Endothelial cell of umbilical vein (primary cell): Measurements from ENCODE around the gene ADAM10. TPM values are rescaled to one million over a fixed set of nuclear protein-coding genes. Genes with fewer than 3 reads are reported as not detected.
A peak's percentile ranks its signal among the peaks of the same experiment; 100 is the strongest.

ENCODE experiments used
- BruUV-seq: library from RNA; stranded (reverse); fragments of 400-500 nt; replicated peaks from 2 replicates; lab custom pipeline; 2021; lab: Mats Ljungman, UMichigan
- CTCF ChIA-PET: fragments of 300-600, 350-600 bp; sonication (Branson Sonifier 250); formaldehyde crosslinking; loops from one replicate; lab custom pipeline; 2021; ENCODE audit warnings: antibody characterized with exemption, inconsistent platforms; lab: Charles Lee
- POLR2A ChIA-PET: fragments of 300-600, 350-600 bp; sonication (Branson Sonifier 250); formaldehyde crosslinking; loops from one replicate; lab custom pipeline; 2021; ENCODE audit warnings: antibody characterized with exemption, inconsistent platforms; lab: Charles Lee
- DNase-seq: peaks from one replicate; pipeline ENCODE4 v3.0.0-alpha.2; 2011; ENCODE audit warnings: low read depth, low spot score
- FAIRE-seq: peaks from 2 replicates; lab custom pipeline; 2011; peaks lifted over from hg19 to GRCh38; lab: Jason Lieb, UNC
- H2AFZ ChIP-seq: 2 replicates; pipeline ENCODE4 v1.6.0; 2012; ENCODE audit warnings: low read depth, low read length, control low read depth, inconsistent platforms
- H3K27ac ChIP-seq: 2 replicates; pipeline ENCODE4 v1.5.1; 2011; ENCODE audit warnings: low read depth, mild to moderate bottlenecking, control low read depth, low read length, moderate library complexity; ENCODE audit not compliant: insufficient read depth
- H3K27me3 ChIP-seq, 2 experiments: 2 replicates each; pipeline versions ENCODE4 v1.6.0 to v1.6.1; 2011; ENCODE audit warnings: low read length in 2 of 2, mixed read lengths in 1 of 2; ENCODE audit not compliant: control insufficient read depth in 2 of 2, insufficient read depth in 2 of 2
- H3K36me3 ChIP-seq, 2 experiments: 2 replicates in 1 of 2; 3 replicates in 1 of 2; pipeline ENCODE4 v1.5.1; 2011; ENCODE audit warnings: low read length in 2 of 2, mild to moderate bottlenecking in 1 of 2, moderate library complexity in 1 of 2; ENCODE audit not compliant: control insufficient read depth in 2 of 2, insufficient read depth in 2 of 2; ENCODE audit errors: extremely low read depth in 1 of 2
- H3K4me1 ChIP-seq: 3 replicates; pipeline ENCODE4 v1.5.1; 2011; ENCODE audit warnings: mild to moderate bottlenecking, low read length; ENCODE audit not compliant: control insufficient read depth, insufficient read depth; ENCODE audit errors: extremely low read depth
- H3K4me2 ChIP-seq: 2 replicates; pipeline ENCODE4 v1.6.1; 2011; ENCODE audit warnings: low read length, control low read depth, mixed read lengths; ENCODE audit not compliant: insufficient read depth
- H3K4me3 ChIP-seq, 3 experiments: fragments of 200-600 bp in 1 of 3; sonication (generic), shearing (Covaris generic) in 1 of 3; replicated peaks in 1 of 3; 2 replicates each; pipeline ENCODE4 v1.5.1; 2011 to 2016; ENCODE audit warnings: control low read depth in 3 of 3, low read length in 3 of 3, mild to moderate bottlenecking in 2 of 3, inconsistent platforms in 1 of 3, low read depth in 1 of 3, moderate library complexity in 1 of 3; ENCODE audit not compliant: insufficient read depth in 1 of 3
- H3K79me2 ChIP-seq: 2 replicates; pipeline ENCODE4 v1.6.0; 2012; ENCODE audit warnings: low read length, inconsistent platforms; ENCODE audit not compliant: control insufficient read depth, insufficient read depth
- H3K9ac ChIP-seq: replicated peaks from 2 replicates; pipeline ENCODE3; 2011; ENCODE audit warnings: low read length, control low read depth; ENCODE audit not compliant: insufficient read depth; ENCODE audit errors: extremely low read depth
- H3K9me1 ChIP-seq: replicated peaks from 3 replicates; pipeline ENCODE4 v1.6.0; 2011; ENCODE audit warnings: mild to moderate bottlenecking, low read length; ENCODE audit not compliant: control insufficient read depth, insufficient read depth; ENCODE audit errors: extremely low read depth
- H3K9me3 ChIP-seq: replicated peaks from 2 replicates; pipeline ENCODE4 v1.5.1; 2012; ENCODE audit warnings: low read length, inconsistent platforms; ENCODE audit not compliant: control insufficient read depth, insufficient read depth
- H4K20me1 ChIP-seq: replicated peaks from 2 replicates; pipeline ENCODE3; 2011; ENCODE audit warnings: mild to moderate bottlenecking, low read length; ENCODE audit not compliant: control insufficient read depth, insufficient read depth; ENCODE audit errors: extremely low read depth
- CTCF ChIP-seq, 2 donors: IDR thresholded peaks; 1 replicate in 1 of 2; 2 replicates in 1 of 2; pipeline ENCODE4 v1.5.1; 2011; ENCODE audit warnings: low read length in 2 of 2, mild to moderate bottlenecking in 2 of 2, moderate library complexity in 2 of 2, control low read depth in 1 of 2, inconsistent platforms in 1 of 2, low read depth in 1 of 2; ENCODE audit not compliant: insufficient read depth in 1 of 2; ENCODE audit errors: extremely low read depth in 1 of 2
- EZH2 ChIP-seq: IDR thresholded peaks from 2 replicates; pipeline ENCODE4 v1.6.1; 2012; ENCODE audit warnings: borderline replicate concordance, low read depth, mild to moderate bottlenecking, moderate library complexity, low read length, inconsistent platforms; ENCODE audit not compliant: severe bottlenecking
- FOS ChIP-seq: IDR thresholded peaks from 2 replicates; pipeline ENCODE4 v1.6.1; 2011; ENCODE audit warnings: mild to moderate bottlenecking, low read length, moderate library complexity, borderline replicate concordance; ENCODE audit not compliant: insufficient read depth
- GATA2 ChIP-seq: IDR thresholded peaks from 2 replicates; pipeline ENCODE4 v1.7.0; 2011; ENCODE audit warnings: low read depth, mild to moderate bottlenecking, moderate library complexity, mixed read lengths, low read length; ENCODE audit not compliant: insufficient read length, insufficient read depth
- JUN ChIP-seq: IDR thresholded peaks from 2 replicates; pipeline ENCODE4 v1.6.1; 2011; ENCODE audit warnings: borderline replicate concordance, low read depth; ENCODE audit not compliant: insufficient read length, insufficient read depth
- MAX ChIP-seq: IDR thresholded peaks from 2 replicates; pipeline ENCODE4 v1.6.1; 2011; ENCODE audit not compliant: insufficient read depth, insufficient read length
- MYC ChIP-seq: IDR thresholded peaks from one replicate; pipeline ENCODE4 v1.6.1; 2011; ENCODE audit warnings: mild to moderate bottlenecking, low read depth, low read length
- POLR2A ChIP-seq: IDR thresholded peaks from 2 replicates; pipeline ENCODE4 v1.6.1; 2012; ENCODE audit warnings: low read depth, mild to moderate bottlenecking, control low read depth, low read length
- POLR2AphosphoS5 ChIP-seq: IDR thresholded peaks from 2 replicates; pipeline ENCODE4 v1.6.1; 2012; ENCODE audit warnings: low read depth, mild to moderate bottlenecking, control low read depth, low read length, moderate library complexity; ENCODE audit not compliant: insufficient read depth
- dilution Hi-C: fragments of 300-500 bp; cut with MboI; formaldehyde crosslinking; loops from one replicate; pipeline ENCODE4 v1.15.0; 2019; ENCODE audit warnings: low sequenced_read_pairs; ENCODE audit not compliant: extremely low pct_ligation_motif_present
- intact Hi-C: fragments of 100-400 bp; cut with micrococcal nuclease; formaldehyde crosslinking; loops from one replicate; pipeline ENCODE4 v1.10.0; 2022
- polyA plus RNA-seq, 4 experiments: library from polyadenylated mRNA; depleted of rRNA in 3 of 4; stranded (reverse) in 3 of 4; unstranded in 1 of 4; fragments of >200 nt; gene quantifications; 2 replicates each; pipeline versions ENCODE4 v1.2.1 to v1.2.3, GENCODE V29; 2011 to 2012; ENCODE audit warnings: missing spikeins in 1 of 4
- total RNA-seq: library from RNA; stranded (reverse); gene quantifications from 2 replicates; pipeline ENCODE4 v1.2.3, GENCODE V29; 2021

The ADAM10 gene
- total and polyA plus RNA-seq, 2 donors (not counting 3 experiments of a cell fraction or from before 2014, with no cell fraction given) = 91.3 to 203 TPM

DNA sequence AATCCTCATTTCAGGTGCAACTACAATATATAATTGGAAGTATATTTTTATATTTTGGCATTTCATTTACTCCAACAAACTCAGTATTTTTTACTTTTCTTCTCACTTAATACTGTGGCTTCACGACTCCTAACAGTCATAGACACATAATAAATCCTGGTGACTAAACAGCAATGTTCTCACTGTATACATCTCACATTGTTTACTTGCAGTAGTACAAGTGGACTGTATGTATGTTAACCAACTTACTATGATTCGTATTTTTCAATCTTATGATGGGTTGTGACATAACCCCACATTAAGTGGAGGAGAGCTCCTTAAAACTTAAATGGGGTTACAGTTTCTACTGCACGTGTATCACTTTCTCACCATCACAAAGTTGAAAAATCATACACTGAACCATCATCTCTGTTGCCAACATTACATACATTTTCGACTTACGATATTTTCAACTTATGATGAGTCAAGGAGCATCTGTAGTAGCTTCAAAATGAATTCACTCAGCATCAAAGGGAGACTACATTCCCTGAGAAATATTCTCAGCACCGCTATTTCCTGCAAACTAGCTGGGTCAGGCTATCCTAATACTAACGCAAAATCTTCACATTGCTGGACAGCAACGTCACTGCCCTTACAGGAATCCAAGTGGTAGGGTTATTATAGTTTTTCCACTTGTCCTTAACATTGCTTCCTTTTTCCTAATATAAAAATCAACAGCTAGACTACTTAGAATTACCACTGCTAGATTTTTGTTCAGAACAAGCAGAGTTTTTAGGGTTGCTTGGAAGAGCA lies 7.3 kb downstream of the ADAM10 start:
- Histone ChIP-seq H4K20me1 (peaks cover 25% of the 10 kb centered on the region), H3K4me2 (peak overlapping the region; percentile 55)

More for the DNA sequence above, 7.3 kb downstream of the ADAM10 start:
- CTCF ChIA-PET = interaction anchor here (0.7 to 1.5 kb wide), 3 partner anchors 22 to 222 kb away, joined by 3 to 7 read pairs (median 4); partner anchors contain the start of gene MINDY2
- BruUV-seq = no TSS peak
- H3K9me3 ChIP-seq = no peaks in the 10 kb centered on the region
- H3K27ac ChIP-seq = peak overlapping the region; percentile 40
- no peak overlapping the region for H3K4me3 ChIP-seq
- FAIRE-seq (peak; percentile 33), DNase-seq (peak; percentile 83)
- POLR2A ChIA-PET = interaction anchor here (2.1 kb wide), 1 partner anchor 28 kb away, joined by 5 read pairs; the partner anchor contains the start of gene MINDY2
- dilution Hi-C loops = no loop called here
- peaks cover 42% of the 10 kb centered on the region for H3K4me1 ChIP-seq
- peaks cover 90% of the 10 kb centered on the region for H3K79me2 ChIP-seq
- H3K9ac ChIP-seq = no peak overlapping the region
- no peak overlapping the region for H2AFZ ChIP-seq
- H3K9me1 ChIP-seq = peaks cover 2% of the 10 kb centered on the region
- no peaks in the 10 kb centered on the region for H3K36me3 ChIP-seq
- H3K27me3 ChIP-seq = no peaks in the 10 kb centered on the region
- TF ChIP-seq MYC (no peak), CTCF (IDR thresholded peaks at IDR 0.05; ENCODE audit: extremely low read depth in 1 of 2, insufficient read depth in 1 of 2, low read depth in 1 of 2, low read length in 2 of 2) (no peak), POLR2AphosphoS5 (no peak), EZH2 (no peak), JUN (peak; percentile 63), FOS (peak; percentile 17), GATA2 (no peak), MAX (no peak), POLR2A (no peak)
- intact Hi-C loops = no loop called here
